ENCODE data around the gene SPTLC2.
A peak's percentile ranks its signal among the peaks of the same experiment; 100 is the strongest.

The SPTLC2 gene

GRCh38 chr14:77469067-77469505, 147.4 kb downstream of the SPTLC2 start:
- no peak for DNase-seq (ENCODE audit: low read depth in 2 of 2)

- DNase-seq (ENCODE audit: low read depth in 2 of 2), result no peak
Observed at GRCh38 chr14:77467801-77468200, 148.6 kb downstream of the SPTLC2 start.

GRCh38 chr14:77459072-77459723, 157.2 kb downstream of the SPTLC2 start:
- peak; percentile 46 to 55 for DNase-seq (ENCODE audit: low read depth in 2 of 2)

- peak; percentile 5 to 23 for DNase-seq (ENCODE audit: low read depth in 2 of 2)
Observed at GRCh38 chr14:77458249-77458950, 158.0 kb downstream of the SPTLC2 start.

- DNase-seq (ENCODE audit: low read depth in 2 of 2), result peak; percentile 79 to 87
Observed at GRCh38 chr14:77457522-77458248, 158.8 kb downstream of the SPTLC2 start, which contains the start of the genes AHSA1 and VIPAS39. Gene AHSA1, plus strand, starts transcription at chr14:77458093. Its CDS starts 97 bp downstream, at chr14:77458190. Gene VIPAS39, minus strand, starts transcription at chr14:77457601. Its CDS starts 3,499 bp downstream, at chr14:77454102.

GRCh38 chr14:77457115-77457521, 159.3 kb downstream of the SPTLC2 start:
- no peak for DNase-seq (ENCODE audit: low read depth in 2 of 2)

All from stimulated activated CD8-positive, alpha-beta memory T cell treated with anti-CD3 and anti-CD28 coated beads, Interleukin-2, amount 100 ng/mL, for 48 hours (primary cell).